Ishikawa (cell line): Measurements from ENCODE around the gene SLC6A13.

Experiments
- CEBPB ChIP-seq: IDR thresholded peaks from 2 replicates; pipeline ENCODE4 v1.6.1; 2012
- CREB1 ChIP-seq: IDR thresholded peaks from 2 replicates; pipeline ENCODE4 v1.6.1; 2012; ENCODE audit warnings: low read depth
- EGR1 ChIP-seq: IDR thresholded peaks from 2 replicates; pipeline ENCODE4 v1.6.1; 2012
- EP300 ChIP-seq: IDR thresholded peaks from 2 replicates; pipeline ENCODE4 v1.6.1; 2012; ENCODE audit warnings: borderline replicate concordance
- FOXM1 ChIP-seq: IDR thresholded peaks from 2 replicates; pipeline ENCODE4 v1.6.1; 2012; ENCODE audit warnings: low read depth, borderline replicate concordance
- MAX ChIP-seq: IDR thresholded peaks from 2 replicates; pipeline ENCODE4 v1.6.1; 2012
- NFIC ChIP-seq: IDR thresholded peaks from 2 replicates; pipeline ENCODE4 v1.6.1; 2012
- RAD21 ChIP-seq: IDR thresholded peaks from 2 replicates; pipeline ENCODE4 v1.6.1; 2012; ENCODE audit warnings: low read depth
- REST ChIP-seq: IDR thresholded peaks from 2 replicates; pipeline ENCODE4 v1.6.1; 2012; ENCODE audit warnings: low read depth, mild to moderate bottlenecking
- TAF1 ChIP-seq: IDR thresholded peaks from 2 replicates; pipeline ENCODE4 v1.6.1; 2012; ENCODE audit warnings: low read depth, mild to moderate bottlenecking
- TCF12 ChIP-seq: IDR thresholded peaks from 2 replicates; pipeline ENCODE4 v1.6.1; 2012; ENCODE audit warnings: low read depth
- TEAD4 ChIP-seq: IDR thresholded peaks from 2 replicates; pipeline ENCODE4 v1.6.1; 2012
- USF1 ChIP-seq: IDR thresholded peaks from 2 replicates; pipeline ENCODE4 v1.6.1; 2012
- YY1 ChIP-seq: IDR thresholded peaks from 2 replicates; pipeline ENCODE4 v1.6.1; 2012; ENCODE audit warnings: low read depth
- ZBTB7A ChIP-seq: IDR thresholded peaks from 2 replicates; pipeline ENCODE4 v1.6.1; 2012; ENCODE audit warnings: low read depth

The SLC6A13 gene

GRCh38 chr12:232731-233614, 29.7 kb downstream of the SLC6A13 start:
- peak; percentile 64 for TF ChIP-seq USF1
- no peak for TF ChIP-seq ZBTB7A

- TF ChIP-seq NFIC = no peak
- no peak for TF ChIP-seq YY1
Measured at GRCh38 chr12:230925-231671, 31.5 kb downstream of the SLC6A13 start.

- no peak for TF ChIP-seq REST
- no peak for TF ChIP-seq FOXM1
- TF ChIP-seq NFIC = no peak
Measured at GRCh38 chr12:229441-230191, 33.0 kb downstream of the SLC6A13 start.

- TF ChIP-seq TAF1 (no peak), CEBPB (no peak), TCF12 (no peak), EP300 (no peak), RAD21 (no peak), ZBTB7A (no peak), NFIC (no peak), REST (no peak), USF1 (no peak), TEAD4 (no peak), MAX (no peak), CREB1 (no peak), FOXM1 (no peak)
Measured at GRCh38 chr12:228846-229200, 33.8 kb downstream of the SLC6A13 start.

- TF ChIP-seq USF1 = no peak
- TF ChIP-seq TAF1 = no peak
- no peak for TF ChIP-seq REST
- TF ChIP-seq EGR1 = no peak
- TF ChIP-seq TEAD4 = no peak
- no peak for TF ChIP-seq EP300
- TF ChIP-seq TCF12 = no peak
- no peak for TF ChIP-seq MAX
- no peak for TF ChIP-seq ZBTB7A
- TF ChIP-seq NFIC = no peak
- no peak for TF ChIP-seq RAD21
Measured at GRCh38 chr12:227923-228845, 34.5 kb downstream of the SLC6A13 start.
